Suppressor macrophage treated with lipopolysaccharide for 4 hours (primary cell): ENCODE data around the gene LPCAT2.
A peak's percentile ranks its signal among the peaks of the same experiment; 100 is the strongest.

ENCODE experiments used
- DNase-seq: peaks from one replicate; pipeline ENCODE4 v3.0.0-alpha.2; 2020

The LPCAT2 gene

DNA sequence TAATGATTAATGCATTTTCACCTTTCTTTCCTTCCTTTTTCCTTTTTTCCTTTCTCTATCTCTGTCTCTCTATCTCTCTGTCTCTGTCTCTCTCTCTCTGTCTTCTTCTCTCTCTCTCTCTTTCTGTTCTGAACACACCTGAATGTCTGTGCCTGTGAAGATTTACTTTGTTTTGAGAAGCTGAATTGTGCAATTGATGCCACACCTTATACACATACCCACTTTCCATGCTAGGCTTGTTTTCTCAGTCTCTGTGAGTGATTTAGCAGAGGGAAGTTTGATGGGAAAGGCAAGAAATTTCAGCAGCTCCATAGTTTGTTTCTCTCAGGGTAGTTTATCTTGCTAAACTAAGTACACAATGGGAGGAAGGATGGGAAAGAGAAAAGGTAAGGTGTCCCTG is 48.3 kb downstream of the LPCAT2 start:
- no peak for DNase-seq

DNA sequence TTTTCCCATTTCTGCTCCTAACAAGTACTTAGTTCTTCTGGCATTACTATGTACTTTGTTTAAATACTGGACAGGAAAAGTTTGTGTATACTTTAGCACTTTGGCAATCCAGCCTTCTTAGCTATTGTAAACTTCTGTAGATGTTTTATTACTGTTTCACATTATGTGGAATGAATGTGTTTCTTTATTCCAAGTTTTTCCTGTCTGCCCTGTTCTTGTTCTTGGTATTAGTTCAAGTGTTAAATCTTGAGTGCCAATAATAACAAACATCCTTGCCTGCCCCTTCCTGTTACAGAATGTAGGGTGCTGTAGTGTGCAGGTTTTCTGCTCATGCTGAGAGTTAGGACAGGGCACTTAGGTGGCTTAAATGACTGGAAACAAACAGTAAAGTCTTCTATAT is 50.4 kb downstream of the LPCAT2 start:
- no peak for DNase-seq

DNA sequence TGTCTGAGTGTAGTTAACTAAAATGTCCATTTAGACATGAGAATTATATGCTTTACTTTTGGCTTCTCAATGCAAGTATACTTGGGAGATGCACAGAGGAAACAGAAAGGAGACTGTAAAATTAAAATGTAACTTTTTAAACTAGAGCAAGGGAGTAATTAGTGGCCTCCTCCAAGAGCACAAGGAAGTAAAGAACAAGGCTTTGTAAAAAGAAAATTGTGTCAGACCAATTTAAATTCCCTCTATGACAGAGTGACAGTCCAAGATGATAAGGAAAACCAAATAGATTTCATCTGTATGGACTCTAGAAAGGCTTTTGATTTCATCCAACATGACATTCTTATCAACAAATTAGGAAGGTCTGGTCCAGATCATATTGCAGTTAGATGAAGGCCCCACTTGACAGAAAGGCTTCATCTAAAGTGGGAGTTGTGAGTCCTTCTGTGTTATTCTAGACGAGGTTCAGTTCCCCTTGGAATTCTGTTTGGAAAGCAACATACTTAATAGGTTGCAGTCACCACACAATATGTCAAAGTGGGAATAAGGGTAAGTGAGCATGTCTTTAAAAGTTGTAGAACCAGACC is 51.2 kb downstream of the LPCAT2 start:
- DNase-seq: no peak

DNA sequence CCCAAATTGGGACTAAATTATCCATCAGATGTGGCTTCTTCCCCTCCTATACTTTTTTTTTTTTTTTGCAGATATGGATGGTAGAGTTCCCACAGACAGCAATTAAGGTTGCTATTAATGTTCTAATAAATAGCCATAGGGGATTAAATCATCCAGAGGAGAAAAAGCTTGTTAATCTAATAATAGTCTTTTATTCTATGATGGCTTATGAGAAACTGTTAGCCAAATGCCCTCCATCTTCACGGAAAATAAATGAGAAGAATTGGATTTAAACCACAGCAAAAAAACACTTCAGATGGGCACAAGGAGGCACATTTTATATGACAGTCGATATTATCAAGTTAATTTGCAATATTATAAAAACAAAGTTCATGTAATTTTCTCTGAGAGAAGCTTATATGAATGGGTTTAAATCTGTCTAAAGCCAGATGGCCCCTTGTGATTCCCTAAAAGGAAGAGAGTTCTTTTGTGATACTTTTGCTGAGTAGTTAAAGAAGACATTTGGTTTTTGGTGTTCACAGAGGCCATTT is 52.5 kb downstream of the LPCAT2 start:
- DNase-seq: no peak

DNA sequence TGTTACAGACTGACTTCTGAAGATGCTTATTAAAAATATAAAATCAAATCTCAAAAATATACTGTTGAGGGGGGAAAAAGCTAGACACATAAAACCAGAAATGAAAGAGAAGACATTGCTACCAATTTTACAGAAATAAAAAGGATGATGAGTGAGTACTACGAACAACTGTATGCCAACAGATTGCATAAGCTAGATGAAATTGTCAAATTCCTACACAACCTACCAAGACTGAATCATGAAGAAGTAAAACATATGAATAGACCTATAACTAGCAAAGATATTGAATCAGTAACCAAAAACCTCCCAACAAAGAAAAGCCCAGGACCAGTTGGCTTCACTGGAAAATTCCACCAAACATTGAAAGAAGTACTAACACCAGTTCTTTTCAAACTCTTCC is 54.1 kb downstream of the LPCAT2 start:
- no peak for DNase-seq

DNA sequence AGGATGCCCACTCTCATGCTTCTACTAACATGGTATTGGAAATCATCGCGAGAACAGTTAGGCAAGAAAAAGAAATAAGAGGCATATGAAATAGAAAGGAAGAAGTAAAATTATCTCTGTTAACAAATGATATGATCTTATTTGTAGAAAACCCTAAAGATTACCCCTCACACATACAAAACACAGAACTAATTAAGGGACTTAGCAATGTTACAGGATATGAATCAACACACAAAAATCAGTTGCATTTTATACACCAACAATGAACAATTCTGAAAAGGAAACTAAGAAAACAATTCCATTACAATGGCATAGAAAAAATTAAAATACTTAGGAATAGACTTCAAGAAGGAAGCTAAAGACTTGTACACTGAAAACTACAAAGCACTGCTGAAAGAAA is 54.9 kb downstream of the LPCAT2 start:
- no peak for DNase-seq

DNA sequence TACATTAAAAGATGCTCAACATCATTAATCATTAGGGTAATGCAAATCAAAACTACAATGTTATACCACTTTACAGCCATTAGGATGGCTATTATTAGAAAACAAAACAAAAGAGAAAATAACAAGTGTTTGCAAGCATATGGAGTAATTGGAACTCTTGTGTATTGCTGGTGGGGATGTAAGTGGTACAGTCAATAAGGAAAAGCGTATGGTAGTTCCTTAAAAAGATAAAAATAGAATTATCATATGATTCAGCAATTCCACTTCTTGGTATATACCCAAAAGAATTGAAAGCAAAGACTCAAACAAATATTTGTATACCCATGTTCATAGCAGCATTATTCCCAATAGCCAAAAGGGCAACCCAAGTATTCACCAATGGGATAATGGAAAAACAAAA is 56.2 kb downstream of the LPCAT2 start:
- peak; percentile 55 for DNase-seq

DNA sequence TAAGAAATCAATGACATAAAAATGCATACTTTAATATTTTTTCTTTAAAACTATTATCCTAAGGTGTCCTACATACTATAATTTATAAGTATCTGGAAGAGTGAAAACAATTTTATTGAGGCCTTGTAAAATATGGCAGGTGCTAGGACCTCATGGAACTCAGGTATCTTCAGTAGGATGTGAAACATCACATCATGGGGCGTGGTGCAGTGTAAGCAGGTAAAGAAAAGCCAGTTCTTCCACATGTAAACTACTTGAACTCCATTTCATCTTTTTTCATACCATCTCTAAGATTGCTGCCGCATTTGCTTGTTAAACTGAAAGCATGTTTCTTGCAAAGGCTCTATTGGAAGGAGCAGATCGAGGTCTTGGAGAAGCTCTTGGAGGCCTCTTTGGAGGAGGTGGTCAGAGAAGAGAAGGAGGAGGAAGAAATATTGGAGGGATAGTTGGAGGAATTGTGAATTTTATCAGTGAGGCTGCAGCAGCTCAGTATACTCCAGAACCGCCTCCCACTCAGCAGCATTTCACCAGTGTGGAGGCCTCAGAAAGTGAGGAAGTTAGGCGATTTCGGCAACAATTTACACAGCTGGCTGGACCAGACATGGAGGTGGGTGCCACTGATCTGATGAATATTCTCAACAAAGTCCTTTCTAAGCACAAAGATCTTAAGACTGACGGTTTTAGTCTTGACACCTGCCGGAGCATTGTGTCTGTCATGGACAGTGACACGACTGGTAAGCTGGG is 57.7 kb downstream of the LPCAT2 start, which contains the start of gene CAPNS2:
CAPNS2 (plus strand) TSS at position 253 of the 744 bp plus-strand sequence; CDS start at position 326, 73 bp downstream.
- DNase-seq: peak; percentile 43

DNA sequence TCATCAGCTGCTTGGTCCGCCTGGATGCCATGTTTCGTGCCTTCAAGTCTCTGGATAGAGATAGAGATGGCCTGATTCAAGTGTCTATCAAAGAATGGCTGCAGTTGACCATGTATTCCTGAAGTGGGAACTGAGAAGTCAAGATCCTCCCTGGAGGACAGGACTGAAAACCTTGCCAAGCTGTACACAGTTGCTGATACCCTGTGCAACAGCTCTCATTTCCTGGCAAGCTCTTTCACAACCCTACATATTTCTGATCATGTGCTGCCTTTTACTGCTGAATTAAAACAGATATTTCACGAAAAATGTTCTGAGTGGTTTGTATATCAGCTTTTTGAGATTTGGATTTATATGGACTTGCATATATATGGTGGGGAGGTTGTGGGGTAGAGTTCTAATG is 58.5 kb downstream of the LPCAT2 start:
- peak; percentile 51 for DNase-seq

DNA sequence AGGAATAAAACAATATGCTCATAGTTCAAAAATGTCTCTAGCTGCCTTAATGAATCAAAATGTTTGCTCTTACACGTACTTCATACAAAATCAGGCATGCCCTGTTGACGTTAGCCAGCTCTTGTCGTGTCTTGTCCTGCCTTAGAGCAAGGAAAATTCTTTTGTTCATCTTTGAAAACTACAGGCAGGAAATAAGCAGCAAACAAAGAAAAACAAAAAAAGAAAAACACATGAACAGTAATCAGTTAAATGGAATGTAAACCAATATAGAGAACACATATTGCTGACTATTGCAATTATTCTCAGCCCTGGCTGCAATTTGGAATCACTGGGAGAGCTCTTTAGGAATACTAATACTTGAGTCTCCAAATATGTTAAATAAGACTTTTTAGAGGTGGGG is 59.3 kb downstream of the LPCAT2 start:
- no peak for DNase-seq

DNA sequence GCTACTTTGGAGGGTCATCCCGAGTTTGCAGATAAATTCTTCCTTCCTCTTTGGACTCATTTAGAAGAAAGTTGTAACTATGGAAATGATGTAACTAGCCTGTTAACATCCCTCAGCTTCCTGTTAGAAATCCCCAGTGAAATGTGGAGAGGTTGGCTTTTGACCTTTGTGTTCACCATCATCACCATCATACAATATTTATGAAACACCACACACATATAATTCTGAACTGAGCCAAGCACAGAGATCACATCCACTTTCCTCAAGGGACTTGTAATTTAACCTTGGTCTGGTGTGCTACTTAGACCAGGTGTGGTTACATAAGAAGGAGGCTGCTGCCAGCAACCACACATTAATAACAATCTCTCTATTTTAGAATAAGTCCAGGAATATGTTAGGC is 60.2 kb downstream of the LPCAT2 start:
- peak; percentile 80 for DNase-seq

DNA sequence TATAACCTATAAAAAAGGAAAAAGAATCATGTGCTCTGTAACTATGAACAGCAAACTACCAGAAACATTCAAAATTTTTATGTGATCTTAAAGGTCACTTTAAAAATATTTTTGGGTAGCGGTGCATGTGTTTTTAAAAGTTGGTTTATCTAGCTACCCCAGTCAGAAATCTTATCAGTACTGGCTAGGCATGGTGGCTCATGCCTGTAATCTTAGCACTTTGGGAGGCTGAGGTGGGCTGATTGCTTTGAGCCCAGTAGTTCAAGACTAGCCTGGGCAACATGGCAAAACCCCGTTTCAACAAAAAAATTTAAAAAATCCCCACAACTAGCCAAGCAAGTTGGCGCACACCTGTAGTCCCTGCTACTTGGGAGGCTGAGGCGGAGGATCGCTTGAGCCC is 61.3 kb downstream of the LPCAT2 start:
- no peak for DNase-seq

DNA sequence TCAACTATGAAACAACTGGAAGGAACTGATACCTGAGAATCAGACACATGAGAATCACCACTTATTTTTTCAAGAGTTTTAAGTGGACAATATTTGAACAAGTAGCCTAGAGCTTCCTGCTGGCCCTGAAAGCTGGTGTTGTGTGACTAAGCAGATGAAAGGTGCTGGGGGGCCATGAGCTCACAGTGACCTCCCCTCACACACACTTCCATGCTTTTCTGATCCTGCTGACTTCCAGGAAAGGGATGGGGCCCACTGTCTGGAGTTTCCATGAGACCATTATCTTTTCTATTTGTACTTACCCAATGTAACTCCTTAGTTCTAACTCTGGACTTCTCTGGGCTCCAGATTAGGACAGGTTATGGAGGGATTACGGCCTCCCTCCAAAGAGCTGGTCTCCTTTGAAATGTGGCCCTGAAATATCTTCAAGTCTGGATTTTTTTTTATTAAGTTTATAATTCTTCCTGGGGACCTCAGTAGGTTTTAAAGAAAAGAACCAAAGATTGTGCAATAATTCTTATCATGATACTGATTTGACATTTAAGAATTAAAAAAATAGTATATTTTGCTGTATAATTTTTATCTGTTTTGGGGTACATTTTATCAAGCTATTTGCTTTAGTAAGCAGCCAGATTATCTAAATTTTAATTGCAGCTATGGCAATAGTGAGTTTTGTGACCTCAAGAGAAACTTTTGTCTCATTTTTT is 62.5 kb downstream of the LPCAT2 start:
- no peak for DNase-seq

DNA sequence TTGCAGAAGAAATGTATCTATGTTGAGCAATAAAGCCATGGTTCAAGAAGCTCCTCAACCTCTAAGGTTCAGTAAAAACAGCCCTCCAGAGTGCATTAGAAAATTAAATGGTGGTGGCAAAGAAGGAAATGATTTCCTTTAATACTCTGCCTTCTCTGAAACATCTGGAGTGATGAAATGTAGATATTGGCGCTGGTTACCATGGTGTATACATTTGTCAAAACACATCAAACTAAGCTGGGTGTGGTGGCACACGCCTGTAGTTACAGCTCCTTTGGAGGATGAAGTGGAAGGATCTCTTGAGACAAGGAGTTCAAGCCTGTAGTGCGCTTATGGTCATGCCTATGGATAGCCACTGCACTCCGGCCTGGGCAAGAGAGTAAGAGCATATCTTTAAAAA is 63.6 kb downstream of the LPCAT2 start:
- no peak for DNase-seq

DNA sequence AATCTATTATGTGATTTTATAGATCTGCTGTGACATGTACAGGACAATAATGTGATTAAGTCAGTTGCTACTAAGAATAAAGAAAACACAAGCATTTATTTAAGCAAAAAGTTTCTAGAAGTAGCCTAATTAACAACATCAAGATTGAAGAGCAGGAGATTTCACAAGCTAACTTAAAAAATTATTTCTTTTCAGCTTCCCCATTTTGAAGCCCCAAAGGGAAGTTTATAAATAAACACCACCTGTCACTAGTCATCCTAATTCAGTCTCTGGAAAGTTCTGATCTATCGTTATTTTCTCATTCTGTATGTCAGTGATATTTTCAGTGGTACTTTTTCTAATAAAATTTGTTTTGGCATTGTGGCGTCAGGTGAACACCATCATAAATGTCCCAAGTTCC is 65.9 kb downstream of the LPCAT2 start:
- DNase-seq: no peak

DNA sequence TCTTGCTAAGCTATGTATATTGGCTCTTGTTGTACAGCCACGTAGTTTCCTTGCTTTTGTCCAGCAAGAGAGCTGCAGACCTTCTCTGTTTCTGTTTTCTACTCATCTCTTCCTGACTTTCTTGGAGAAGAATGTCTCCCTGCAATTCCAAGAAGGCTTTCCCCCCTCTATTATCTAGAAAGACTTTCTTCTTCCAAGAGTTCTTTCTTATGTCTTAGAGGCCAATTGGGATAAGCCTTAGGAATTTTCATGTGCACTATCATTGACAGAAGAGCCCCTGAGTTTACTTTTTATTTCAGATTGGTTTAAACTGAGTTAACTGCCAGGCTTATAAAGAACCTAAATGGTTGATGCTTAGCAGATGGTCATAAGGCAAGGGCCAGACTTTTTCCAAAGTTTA is 66.6 kb downstream of the LPCAT2 start:
- no peak for DNase-seq

DNA sequence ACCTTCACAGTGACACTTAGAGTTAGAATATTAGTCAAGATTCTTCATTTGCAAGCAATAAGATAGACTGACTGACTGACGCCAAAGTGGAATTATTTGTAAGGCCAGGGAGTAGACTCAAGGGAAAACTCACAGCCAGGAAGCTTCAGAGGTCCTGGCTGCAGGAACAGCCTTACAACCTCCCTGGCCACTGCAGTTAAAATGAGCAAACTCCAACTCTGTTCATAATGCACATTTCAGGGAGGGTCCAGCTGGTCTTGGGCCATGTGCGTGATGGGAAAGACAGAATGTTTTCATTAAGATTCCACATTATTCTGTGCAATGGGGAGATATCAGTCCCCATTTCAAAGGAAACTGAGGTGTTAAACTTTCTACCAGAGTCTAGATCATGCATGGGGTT is 67.5 kb downstream of the LPCAT2 start:
- DNase-seq: no peak

DNA sequence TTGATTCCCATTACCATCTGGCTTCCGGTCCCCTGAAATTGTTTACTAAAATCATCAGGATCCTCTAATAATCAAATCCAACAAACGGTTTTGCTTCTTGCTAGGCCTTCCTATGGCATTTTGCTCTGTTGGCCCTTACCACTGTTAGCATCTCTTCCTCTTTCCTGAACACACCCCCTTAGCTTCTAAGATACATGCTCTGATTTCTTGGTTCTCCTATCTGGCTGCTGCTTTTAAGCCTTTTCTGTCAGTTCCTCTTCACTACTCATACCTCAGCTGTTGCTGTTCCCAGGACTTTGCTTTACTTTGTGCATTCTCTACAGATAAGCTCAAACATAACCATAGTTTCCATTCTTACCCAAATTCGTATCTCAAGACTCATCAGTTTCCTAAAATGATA is 69.0 kb downstream of the LPCAT2 start:
- DNase-seq: peak; percentile 59

DNA sequence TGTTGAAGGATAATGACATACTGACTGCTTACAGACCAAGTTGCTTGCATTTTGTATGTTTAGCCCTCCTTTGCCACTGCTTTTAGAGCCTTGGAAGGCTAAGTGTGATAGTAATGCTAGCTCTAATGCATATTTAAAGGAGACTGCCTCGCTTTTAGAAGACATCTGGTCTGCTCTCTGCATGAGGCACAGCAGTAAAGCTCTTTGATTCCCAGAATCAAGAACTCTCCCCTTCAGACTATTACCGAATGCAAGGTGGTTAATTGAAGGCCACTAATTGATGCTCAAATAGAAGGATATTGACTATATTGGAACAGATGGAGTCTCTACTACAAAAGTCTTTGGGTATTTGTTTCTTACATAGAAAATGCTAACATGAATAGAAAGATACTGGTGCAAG is 76.8 kb downstream of the LPCAT2 start:
- no peak for DNase-seq

DNA sequence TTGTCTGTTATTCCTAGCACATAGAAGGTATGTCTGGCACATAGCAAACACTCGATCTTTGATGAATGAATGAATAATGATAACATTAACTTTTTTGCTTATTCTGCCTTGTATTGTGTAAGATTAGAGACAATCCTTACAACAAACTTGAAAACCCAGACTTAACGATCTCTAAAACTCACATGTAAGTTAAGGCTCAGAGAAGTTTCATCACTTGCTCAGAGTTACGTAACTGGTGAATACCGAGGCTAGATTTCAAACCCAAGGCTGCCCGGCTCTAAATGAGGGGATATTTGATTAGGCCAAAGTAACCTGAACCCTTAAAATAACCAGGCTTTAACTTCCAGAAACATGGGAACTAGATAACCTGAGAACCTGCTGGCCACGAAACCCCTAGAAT is 79.9 kb downstream of the LPCAT2 start:
- DNase-seq: no peak

DNA sequence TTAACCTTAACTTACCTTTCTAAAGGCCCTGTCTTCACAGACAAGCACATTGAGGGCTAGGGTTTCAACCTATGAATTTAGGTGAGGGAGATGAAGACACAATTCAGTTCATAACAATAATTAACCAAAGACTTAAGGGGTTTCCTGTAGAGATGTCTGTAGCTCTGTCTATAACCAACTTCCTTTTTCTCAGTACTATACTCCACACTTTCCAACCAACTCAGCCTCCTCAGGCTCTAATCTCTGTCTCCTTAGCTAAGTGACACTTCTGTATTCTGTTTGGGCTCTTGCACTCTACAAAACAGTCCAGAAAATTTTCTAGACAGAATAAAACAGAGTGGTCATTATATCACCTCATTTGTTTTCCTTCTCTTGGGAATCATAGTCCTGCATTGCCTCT is 83.4 kb downstream of the LPCAT2 start:
- no peak for DNase-seq

DNA sequence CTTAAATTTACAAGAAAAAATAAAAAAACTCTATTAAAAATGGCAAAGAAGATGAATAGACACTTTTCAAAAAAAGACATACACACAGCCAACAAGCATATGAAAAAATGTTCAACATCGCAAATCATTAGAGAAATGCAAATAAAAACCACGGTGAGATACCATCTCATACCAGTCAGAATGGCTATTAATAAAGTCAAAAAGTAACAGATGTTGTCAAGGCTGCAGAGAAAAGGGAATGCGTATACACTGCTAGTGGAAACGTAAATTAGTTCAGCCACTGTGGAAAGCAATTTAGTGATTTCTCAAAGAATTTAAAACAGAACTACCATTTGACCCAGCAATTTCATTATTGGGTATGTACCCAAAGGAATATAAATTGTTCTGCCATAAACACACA is 89.1 kb downstream of the LPCAT2 start:
- no peak for DNase-seq

DNA sequence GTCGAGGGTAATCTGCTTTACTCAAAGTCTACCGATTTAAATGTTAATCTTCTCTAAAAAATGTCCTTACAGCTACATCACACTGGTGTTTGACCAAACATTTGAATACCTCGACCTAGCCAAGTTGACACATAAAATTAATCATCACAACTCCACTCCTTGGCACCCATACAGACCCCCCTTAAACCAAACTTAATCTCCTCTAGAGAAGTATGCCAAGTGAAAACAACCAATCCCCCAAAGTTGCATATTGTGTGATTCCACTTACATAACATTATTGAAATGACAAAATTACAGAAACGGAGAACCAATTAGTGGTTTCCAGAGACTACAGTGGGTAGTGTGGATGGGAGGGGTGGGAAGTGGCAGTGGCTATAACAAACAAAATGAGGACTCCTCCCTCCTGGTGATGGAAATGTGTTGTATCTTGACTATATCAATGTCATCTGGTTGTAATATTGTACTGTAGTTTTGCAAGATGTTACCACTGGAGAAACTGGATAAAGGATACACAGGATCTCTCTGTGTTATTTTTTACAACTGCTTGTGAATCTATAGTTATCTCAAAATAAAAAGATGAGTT is 97.0 kb downstream of the LPCAT2 start:
- no peak for DNase-seq
